OCI-LY7 (cell line): ENCODE results near the gene KCNQ1. TPM values are rescaled to one million over a fixed set of nuclear protein-coding genes. Genes with fewer than 3 reads are reported as not detected.

Experiments
- BruUV-seq: library from RNA; stranded (reverse); fragments of 400-500 nt; replicated peaks from 2 replicates; lab custom pipeline; 2021; lab: Mats Ljungman, UMichigan
- CTCF ChIA-PET: fragments of 300-600 bp; sonication (Branson Sonifier 250); formaldehyde crosslinking; loops from one replicate; lab custom pipeline; 2022; ENCODE audit warnings: antibody characterized with exemption; ENCODE audit not compliant: unreplicated experiment; lab: Charles Lee
- POLR2A ChIA-PET: fragments of 300-600 bp; sonication (Branson Sonifier 250); formaldehyde crosslinking; loops from one replicate; lab custom pipeline; 2022; ENCODE audit warnings: antibody characterized with exemption; lab: Charles Lee
- DNase-seq: peaks from one replicate; pipeline ENCODE4 v3.0.0-alpha.2; 2015; ENCODE audit warnings: low spot score
- H2AFZ ChIP-seq: fragments of 200-600 bp; sonication (generic), shearing (Covaris generic); 2 replicates; pipeline ENCODE4 v1.6.1; 2014; ENCODE audit warnings: mild to moderate bottlenecking, antibody characterized with exemption, low read length, moderate library complexity
- H3K27ac ChIP-seq: fragments of 200-600 bp; sonication (generic); 2 replicates; pipeline ENCODE4 v1.5.1; 2014; ENCODE audit warnings: mixed run types, low read depth, mild to moderate bottlenecking, moderate library complexity, low read length, inconsistent platforms; ENCODE audit not compliant: poor library complexity, severe bottlenecking
- H3K36me3 ChIP-seq: fragments of 200-600 bp; sonication (generic); 2 replicates; pipeline ENCODE4 v1.6.1; 2014; ENCODE audit warnings: mild to moderate bottlenecking, antibody characterized with exemption, low read length, moderate library complexity, mixed read lengths; ENCODE audit not compliant: insufficient read depth
- H3K4me1 ChIP-seq: fragments of 200-600 bp; sonication (generic); 2 replicates; pipeline ENCODE4 v1.5.1; 2014; ENCODE audit warnings: mild to moderate bottlenecking, low read length; ENCODE audit not compliant: insufficient read depth, poor library complexity, severe bottlenecking
- H3K4me2 ChIP-seq: fragments of 200-600 bp; sonication (generic); 2 replicates; pipeline ENCODE4 v1.6.1; 2014; ENCODE audit warnings: mild to moderate bottlenecking, low read length
- H3K4me3 ChIP-seq: fragments of 200-600 bp; sonication (generic); 2 replicates; pipeline ENCODE4 v1.5.1; 2014; ENCODE audit warnings: mild to moderate bottlenecking, low read depth, low read length; ENCODE audit not compliant: poor library complexity, severe bottlenecking
- H3K79me2 ChIP-seq: fragments of 200-600 bp; sonication (generic); 2 replicates; pipeline ENCODE4 v1.6.1; 2016; ENCODE audit warnings: low read depth, mild to moderate bottlenecking, low read length, moderate library complexity, mixed read lengths; ENCODE audit not compliant: insufficient read depth
- H3K9me2 ChIP-seq: fragments of 200-600 bp; sonication (generic); 2 replicates; pipeline ENCODE4 v1.6.1; 2016; ENCODE audit warnings: mild to moderate bottlenecking, low read length, mixed read lengths; ENCODE audit not compliant: insufficient read depth
- H3K9me3 ChIP-seq: fragments of 200-600 bp; sonication (generic); 2 replicates; pipeline ENCODE4 v1.6.1; 2014; ENCODE audit warnings: mild to moderate bottlenecking, mixed run types, low read length, mixed read lengths
- H4K20me1 ChIP-seq: fragments of 200-600 bp; sonication (generic); 2 replicates; pipeline ENCODE4 v1.6.1; 2014; ENCODE audit warnings: mild to moderate bottlenecking, antibody characterized with exemption, low read length, moderate library complexity, mixed read lengths; ENCODE audit not compliant: insufficient read depth
- EZH2phosphoT487 ChIP-seq: fragments of 200-600 bp; sonication (generic); IDR thresholded peaks from 2 replicates; pipeline ENCODE4 v1.6.1; 2018; ENCODE audit warnings: low read depth, borderline replicate concordance, mild to moderate bottlenecking, mixed run types, antibody characterized with exemption, low read length, moderate library complexity, mixed read lengths
- intact Hi-C: fragments of 100-400 bp; cut with micrococcal nuclease; formaldehyde crosslinking; loops from one replicate; pipeline ENCODE4 v1.10.0; 2022; ENCODE audit not compliant: unreplicated experiment
- total RNA-seq, 2 experiments: library from RNA; depleted of rRNA in 1 of 2; stranded (reverse); fragments of >200 nt in 1 of 2; shearing (Covaris generic) in 1 of 2; gene quantifications; 2 replicates each; pipeline ENCODE4 v1.2.3, GENCODE V29; 2014 to 2022
- TF ChIP-seq, protein P1 (sequence below): fragments of 200-600 bp; sonication (generic); conservative IDR thresholded peaks from 2 replicates; pipeline ENCODE4 v1.5.1; 2014; ENCODE audit warnings: mild to moderate bottlenecking, antibody characterized with exemption, low read length, moderate library complexity, mixed read lengths

Gene KCNQ1
- total RNA-seq, 2 experiments from 2014 or later = 0.22 to 1.3 TPM

DNA sequence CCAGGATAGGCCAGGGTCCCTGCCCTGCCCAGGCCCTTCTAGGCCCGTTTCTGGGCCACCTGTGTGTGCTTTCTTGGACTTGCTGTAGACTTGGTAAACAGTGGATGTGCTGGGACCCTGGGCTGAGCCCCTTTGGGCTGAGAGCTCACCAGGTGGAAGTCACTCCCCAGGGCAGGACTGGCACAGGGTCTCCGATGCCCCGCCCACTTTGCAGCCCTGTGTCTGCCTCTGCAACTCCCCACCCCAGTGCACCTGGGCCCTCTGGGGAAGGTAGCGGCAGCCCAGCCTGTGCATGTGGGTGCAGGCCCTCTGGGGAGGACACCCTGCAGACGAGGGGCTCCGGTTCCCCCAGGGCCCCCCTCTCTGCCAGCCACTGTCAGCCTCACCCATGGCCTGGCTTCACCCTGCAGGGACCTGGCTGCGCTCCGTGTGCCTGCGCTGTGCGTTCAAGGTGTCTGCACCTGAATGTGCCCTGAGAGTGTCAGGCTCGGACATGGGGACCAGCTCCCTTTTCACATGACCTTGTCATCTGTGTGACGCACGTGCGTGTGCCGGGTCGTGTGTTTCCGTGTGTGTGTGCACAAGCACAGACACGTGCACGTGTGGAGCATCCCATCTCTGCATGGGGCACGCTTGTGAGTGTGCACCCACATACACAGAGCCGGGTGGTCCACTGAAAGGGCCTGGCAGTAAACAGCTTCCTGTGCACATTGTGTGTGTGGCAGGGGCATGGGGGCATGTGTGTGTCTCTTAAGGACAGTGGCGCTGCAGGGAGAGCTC is 136.5 kb downstream of the KCNQ1 start:
- no TSS peak for BruUV-seq
- DNase-seq = no peak
- H3K9me2 ChIP-seq = no peaks in the 10 kb centered on the region
- no peak overlapping the region for H3K4me2 ChIP-seq
- H3K9me3 ChIP-seq = no peaks in the 10 kb centered on the region
- no peaks in the 10 kb centered on the region for H3K4me1 ChIP-seq
- no peak overlapping the region for H2AFZ ChIP-seq
- TF ChIP-seq, protein P1, sequence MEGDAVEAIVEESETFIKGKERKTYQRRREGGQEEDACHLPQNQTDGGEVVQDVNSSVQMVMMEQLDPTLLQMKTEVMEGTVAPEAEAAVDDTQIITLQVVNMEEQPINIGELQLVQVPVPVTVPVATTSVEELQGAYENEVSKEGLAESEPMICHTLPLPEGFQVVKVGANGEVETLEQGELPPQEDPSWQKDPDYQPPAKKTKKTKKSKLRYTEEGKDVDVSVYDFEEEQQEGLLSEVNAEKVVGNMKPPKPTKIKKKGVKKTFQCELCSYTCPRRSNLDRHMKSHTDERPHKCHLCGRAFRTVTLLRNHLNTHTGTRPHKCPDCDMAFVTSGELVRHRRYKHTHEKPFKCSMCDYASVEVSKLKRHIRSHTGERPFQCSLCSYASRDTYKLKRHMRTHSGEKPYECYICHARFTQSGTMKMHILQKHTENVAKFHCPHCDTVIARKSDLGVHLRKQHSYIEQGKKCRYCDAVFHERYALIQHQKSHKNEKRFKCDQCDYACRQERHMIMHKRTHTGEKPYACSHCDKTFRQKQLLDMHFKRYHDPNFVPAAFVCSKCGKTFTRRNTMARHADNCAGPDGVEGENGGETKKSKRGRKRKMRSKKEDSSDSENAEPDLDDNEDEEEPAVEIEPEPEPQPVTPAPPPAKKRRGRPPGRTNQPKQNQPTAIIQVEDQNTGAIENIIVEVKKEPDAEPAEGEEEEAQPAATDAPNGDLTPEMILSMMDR = no peak
- TF ChIP-seq EZH2phosphoT487 = no peak
- CTCF ChIA-PET = no interaction called here
- POLR2A ChIA-PET = no interaction called here
- no peaks in the 10 kb centered on the region for H3K79me2 ChIP-seq
- H3K36me3 ChIP-seq = no peaks in the 10 kb centered on the region
- H3K27ac ChIP-seq = no peak overlapping the region
- intact Hi-C loops = no loop called here
- H3K4me3 ChIP-seq = no peak overlapping the region
- no peaks in the 10 kb centered on the region for H4K20me1 ChIP-seq

DNA sequence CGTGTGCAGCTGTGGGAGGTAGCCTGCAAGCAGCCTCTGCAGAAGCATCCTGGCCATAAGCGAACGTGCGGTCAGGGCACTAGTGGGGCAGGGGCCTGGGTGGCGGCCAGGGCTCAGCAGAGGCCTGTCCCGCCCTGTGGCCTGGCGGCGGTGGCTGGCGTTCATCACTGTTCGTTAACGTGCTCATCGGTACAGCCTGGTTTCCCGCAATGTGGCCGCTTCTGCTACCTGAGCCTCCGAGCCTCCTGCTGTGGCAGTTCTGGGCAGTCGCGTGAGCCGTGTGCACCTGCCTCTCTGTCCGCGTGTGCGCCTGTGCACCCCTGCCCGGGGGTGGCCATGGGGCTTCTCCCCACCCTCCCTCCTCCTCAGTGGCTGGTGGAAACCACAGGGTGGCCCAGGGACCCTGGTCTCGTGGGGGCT is 137.1 kb downstream of the KCNQ1 start:
- no peak overlapping the region for H2AFZ ChIP-seq
- BruUV-seq = no TSS peak
- no peak overlapping the region for H3K4me2 ChIP-seq
- H3K4me1 ChIP-seq = no peaks in the 10 kb centered on the region
- TF ChIP-seq EZH2phosphoT487 = no peak
- TF ChIP-seq, protein P1 = no peak
- no peak overlapping the region for H3K4me3 ChIP-seq
- DNase-seq = no peak
- no peaks in the 10 kb centered on the region for H3K9me3 ChIP-seq
- ChIA-PET CTCF (no interaction called here), POLR2A (no interaction called here)
- no peak overlapping the region for H3K27ac ChIP-seq
- H3K9me2 ChIP-seq = no peaks in the 10 kb centered on the region
- intact Hi-C loops = no loop called here
- H4K20me1 ChIP-seq = no peaks in the 10 kb centered on the region
- no peaks in the 10 kb centered on the region for H3K79me2 ChIP-seq
- no peaks in the 10 kb centered on the region for H3K36me3 ChIP-seq

DNA sequence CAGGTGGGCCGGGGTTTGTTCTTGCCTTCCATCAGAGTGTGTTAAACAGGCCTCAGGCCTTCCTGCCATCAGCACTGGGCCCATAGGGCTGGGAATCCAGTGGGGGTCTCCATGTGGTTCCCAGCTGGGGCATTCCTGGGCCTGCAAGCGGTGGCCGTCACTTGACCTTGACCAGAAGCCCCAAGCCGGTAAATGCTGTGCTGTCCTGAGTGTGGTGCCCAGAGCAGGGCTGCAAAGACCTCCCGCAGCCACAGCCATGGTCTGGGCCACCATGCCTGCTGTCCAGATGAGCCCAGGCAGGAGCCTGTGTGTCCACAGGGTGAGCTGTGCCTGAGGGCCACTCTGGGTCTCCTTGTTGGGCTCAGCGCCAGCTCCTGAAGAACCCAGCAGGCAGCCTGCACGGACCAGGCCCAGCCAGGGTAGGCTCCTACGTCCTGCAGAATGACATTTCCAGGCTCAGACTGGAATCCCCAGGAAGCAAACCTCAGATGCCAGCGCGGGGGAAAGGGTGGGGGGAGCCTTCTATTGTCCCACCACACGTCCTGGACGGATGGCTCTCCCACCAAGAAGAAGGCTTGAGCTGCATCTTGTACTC is 137.6 kb downstream of the KCNQ1 start:
- DNase-seq = no peak
- CTCF ChIA-PET = no interaction called here
- Histone ChIP-seq H3K27ac (no peak overlapping the region), H3K4me3 (no peak overlapping the region), H4K20me1 (no peaks in the 10 kb centered on the region), H3K4me2 (no peak overlapping the region), H3K9me3 (no peaks in the 10 kb centered on the region), H2AFZ (no peak overlapping the region), H3K36me3 (no peaks in the 10 kb centered on the region), H3K9me2 (no peaks in the 10 kb centered on the region), H3K4me1 (no peaks in the 10 kb centered on the region), H3K79me2 (no peaks in the 10 kb centered on the region)
- TF ChIP-seq EZH2phosphoT487 = no peak
- TF ChIP-seq, protein P1 = no peak
- POLR2A ChIA-PET = no interaction called here
- intact Hi-C loops = no loop called here
- no TSS peak for BruUV-seq
